PC-9 (cell line): ENCODE measurements around the gene CHST11.
"Not testable (repeated sequence)": the region's sequence is repeated elsewhere in the genome, so short reads cannot be mapped to it uniquely, and the experiment has no call there.

Source experiments
- CTCF ChIP-seq: fragments of 200-600 bp; sonication (generic); conservative IDR thresholded peaks from 2 replicates; pipeline ENCODE4 v1.6.1; 2017; ENCODE audit warnings: mixed run types, antibody characterized with exemption, mild to moderate bottlenecking, moderate library complexity
- EZH2 ChIP-seq: fragments of 200-600 bp; sonication (generic); IDR thresholded peaks from 2 replicates; pipeline ENCODE4 v1.8.0; 2017; ENCODE audit warnings: antibody characterized with exemption, low read depth

GRCh38 chr12:104564662-104565061 is 107.9 kb downstream of the CHST11 start:
- not testable (repeated sequence) for TF ChIP-seq CTCF, EZH2
